C4-2B (cell line): ENCODE results near the gene CTU2.

Experiments
- ZFX ChIP-seq: fragments of 450-650 bp; IDR thresholded peaks from 2 replicates; pipeline ENCODE4 v1.6.1; 2017
- TF ChIP-seq, protein P1 (sequence below): fragments of 450-650 bp; conservative IDR thresholded peaks from 2 replicates; pipeline ENCODE4 v1.5.1; 2017; ENCODE audit warnings: mild to moderate bottlenecking

DNA sequence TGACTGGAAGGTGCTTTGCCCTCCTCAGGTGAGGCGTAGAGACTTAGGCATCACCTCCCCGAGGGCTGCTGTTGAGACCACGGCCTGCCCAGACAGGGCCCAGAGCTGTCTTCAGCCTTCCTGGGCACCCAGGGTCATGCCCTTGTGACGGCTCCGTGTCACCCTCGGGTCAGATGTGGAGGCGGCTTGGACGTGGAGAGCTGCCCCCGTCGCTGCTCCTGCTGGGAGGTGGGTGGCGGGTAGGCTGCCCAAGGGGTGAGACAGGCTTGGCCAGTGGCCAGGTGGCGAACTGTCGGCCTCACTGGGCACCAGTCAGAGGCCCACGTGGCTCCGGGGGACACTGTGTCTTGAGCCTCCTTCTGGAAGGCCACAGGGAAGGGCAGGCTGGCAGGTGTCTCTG is 11.1 kb upstream of the CTU2 start:
- TF ChIP-seq, protein P1, sequence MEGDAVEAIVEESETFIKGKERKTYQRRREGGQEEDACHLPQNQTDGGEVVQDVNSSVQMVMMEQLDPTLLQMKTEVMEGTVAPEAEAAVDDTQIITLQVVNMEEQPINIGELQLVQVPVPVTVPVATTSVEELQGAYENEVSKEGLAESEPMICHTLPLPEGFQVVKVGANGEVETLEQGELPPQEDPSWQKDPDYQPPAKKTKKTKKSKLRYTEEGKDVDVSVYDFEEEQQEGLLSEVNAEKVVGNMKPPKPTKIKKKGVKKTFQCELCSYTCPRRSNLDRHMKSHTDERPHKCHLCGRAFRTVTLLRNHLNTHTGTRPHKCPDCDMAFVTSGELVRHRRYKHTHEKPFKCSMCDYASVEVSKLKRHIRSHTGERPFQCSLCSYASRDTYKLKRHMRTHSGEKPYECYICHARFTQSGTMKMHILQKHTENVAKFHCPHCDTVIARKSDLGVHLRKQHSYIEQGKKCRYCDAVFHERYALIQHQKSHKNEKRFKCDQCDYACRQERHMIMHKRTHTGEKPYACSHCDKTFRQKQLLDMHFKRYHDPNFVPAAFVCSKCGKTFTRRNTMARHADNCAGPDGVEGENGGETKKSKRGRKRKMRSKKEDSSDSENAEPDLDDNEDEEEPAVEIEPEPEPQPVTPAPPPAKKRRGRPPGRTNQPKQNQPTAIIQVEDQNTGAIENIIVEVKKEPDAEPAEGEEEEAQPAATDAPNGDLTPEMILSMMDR = no peak
- no peak for TF ChIP-seq ZFX
